Mucosa of descending colon (tissue), 3 donors: Measurements from ENCODE around the gene ENOX1. TPM values are rescaled to one million over a fixed set of nuclear protein-coding genes. Genes with fewer than 3 reads are reported as not detected.

ENCODE experiments used
- ATAC-seq: fragments of 200-7000 bp; cut with Tn5 transposase; one replicate; pipeline ENCODE4 v1.9.1; 2020; ENCODE audit warnings: mild to moderate bottlenecking, moderate library complexity
- DNase-seq, 3 donors: peaks; one replicate each; pipeline ENCODE4 v3.0.0-alpha.2; 2020
- H3K36me3 ChIP-seq: fragments of 200-600 bp; one replicate; pipeline ENCODE4 v1.8.0; 2021; ENCODE audit warnings: low read depth, mild to moderate bottlenecking
- H3K4me1 ChIP-seq: fragments of 200-600 bp; one replicate; pipeline ENCODE4 v1.8.0; 2021; ENCODE audit warnings: low read depth, mild to moderate bottlenecking
- H3K4me3 ChIP-seq: fragments of 200-600 bp; one replicate; pipeline ENCODE4 v1.8.0; 2021; ENCODE audit warnings: mild to moderate bottlenecking
- H3K9me3 ChIP-seq: fragments of 200-600 bp; one replicate; pipeline ENCODE4 v1.8.0; 2021; ENCODE audit warnings: mild to moderate bottlenecking
- CTCF ChIP-seq: fragments of 200-600 bp; IDR thresholded peaks from one replicate; pipeline ENCODE4 v1.8.0; 2022; ENCODE audit warnings: antibody characterized with exemption, mild to moderate bottlenecking
- intact Hi-C, 2 donors: fragments of 100-400 bp; cut with DNase I in 1 of 2; cut with micrococcal nuclease in 1 of 2; formaldehyde crosslinking; loops; one replicate each; pipeline versions ENCODE4 v1.11.0 to v1.11.1; 2022; cut with DNase I, micrococcal nuclease
- total RNA-seq, 3 donors: library from RNA; stranded (reverse); fragmentation: NEBNext Ultra II Directional in 2 of 3; extraction: Animal tissue kit (Norgen Biotek cat#: 25700) in 2 of 3; gene quantifications; one replicate each; pipeline versions ENCODE4 v1.2.1 to v1.2.4, GENCODE V29; 2021 to 2023
- donor health status: DM: no; HTN: no; CAD: no; lungs with moderate emphysema.
- donor health status: DM: no; HTN: no; CAD: no.
- donor health status: DM: no; HTN: yes; CAD: no.

The ENOX1 gene
- total RNA-seq, 3 donors from 2014 or later, result 0.35 to 9.8 (median 1.2) TPM

- Histone ChIP-seq H3K4me1 (no peaks in the 10 kb centered on the region), H3K9me3 (no peaks in the 10 kb centered on the region), H3K36me3 (no peaks in the 10 kb centered on the region), H3K4me3 (no peak overlapping the region)
- intact Hi-C loops, result no loop called here
- no peak for TF ChIP-seq CTCF
- no peak for DNase-seq
- no peak for ATAC-seq
Measured at GRCh38 chr13:43495732-43496131, 291.0 kb downstream of the ENOX1 start.

GRCh38 chr13:43494206-43494605 is 292.6 kb downstream of the ENOX1 start:
- DNase-seq (no peak), ATAC-seq (no peak)
- intact Hi-C loops, result no loop called here
- no peaks in the 10 kb centered on the region for H3K9me3 ChIP-seq
- no peaks in the 10 kb centered on the region for H3K36me3 ChIP-seq
- TF ChIP-seq CTCF, result no peak
- no peak overlapping the region for H3K4me3 ChIP-seq
- no peaks in the 10 kb centered on the region for H3K4me1 ChIP-seq

GRCh38 chr13:43493496-43494000 is 293.2 kb downstream of the ENOX1 start:
- H3K4me3 ChIP-seq, result no peak overlapping the region
- H3K9me3 ChIP-seq, result no peaks in the 10 kb centered on the region
- H3K36me3 ChIP-seq, result no peaks in the 10 kb centered on the region
- DNase-seq (no peak), ATAC-seq (no peak)
- intact Hi-C loops, result no loop called here
- no peaks in the 10 kb centered on the region for H3K4me1 ChIP-seq
- no peak for TF ChIP-seq CTCF

- DNase-seq (no peak), ATAC-seq (no peak)
- no peak overlapping the region for H3K4me3 ChIP-seq
- no peak for TF ChIP-seq CTCF
- no peaks in the 10 kb centered on the region for H3K36me3 ChIP-seq
- H3K9me3 ChIP-seq, result no peaks in the 10 kb centered on the region
- intact Hi-C loops, result no loop called here
- no peaks in the 10 kb centered on the region for H3K4me1 ChIP-seq
Measured at GRCh38 chr13:43492745-43493144, 294.0 kb downstream of the ENOX1 start.

GRCh38 chr13:43492311-43492710 is 294.5 kb downstream of the ENOX1 start:
- intact Hi-C loops, result no loop called here
- ATAC-seq (no peak), DNase-seq (no peak)
- TF ChIP-seq CTCF, result no peak
- H3K4me3 ChIP-seq, result no peak overlapping the region
- no peaks in the 10 kb centered on the region for H3K36me3 ChIP-seq
- H3K9me3 ChIP-seq, result no peaks in the 10 kb centered on the region
- H3K4me1 ChIP-seq, result no peaks in the 10 kb centered on the region

GRCh38 chr13:43489233-43489632 is 297.5 kb downstream of the ENOX1 start:
- H3K9me3 ChIP-seq, result no peaks in the 10 kb centered on the region
- intact Hi-C loops, result no loop called here
- DNase-seq, result peak in 1 of 3 donors; percentile 16
- H3K4me3 ChIP-seq, result no peak overlapping the region
- no peak for TF ChIP-seq CTCF
- no peaks in the 10 kb centered on the region for H3K36me3 ChIP-seq
- no peaks in the 10 kb centered on the region for H3K4me1 ChIP-seq
- ATAC-seq, result peak; percentile 10
